K562 (cell line): ENCODE results near the gene B4GALT1.

Experiments used
- CHD1 ChIP-seq: fragments of 200-600 bp; sonication (generic); IDR thresholded peaks from one replicate; pipeline ENCODE4 v1.6.1; 2012; ENCODE audit warnings: mild to moderate bottlenecking, moderate library complexity, low read length, inconsistent platforms
- CSDE1 ChIP-seq, 2 experiments: fragments of 450-650 bp; IDR thresholded peaks; 2 replicates each; pipeline ENCODE4 v1.6.1; 2016; ENCODE audit warnings: mild to moderate bottlenecking in 1 of 2
- IRF2 ChIP-seq: sonication (generic); formaldehyde crosslinking; IDR thresholded peaks from 2 replicates; pipeline ENCODE4 v1.8.1; 2022; ENCODE audit warnings: mild to moderate bottlenecking, missing genetic modification reagents
- KAT8 ChIP-seq: fragments of 450-650 bp; IDR thresholded peaks from 2 replicates; pipeline ENCODE4 v1.6.1; 2016; ENCODE audit warnings: low read depth, mild to moderate bottlenecking
- NCOA2 ChIP-seq, 2 experiments: fragments of 450-650 bp; IDR thresholded peaks; 2 replicates each; pipeline ENCODE4 v1.6.1; 2018; ENCODE audit warnings: mild to moderate bottlenecking in 2 of 2, moderate library complexity in 1 of 2; ENCODE audit not compliant: partially characterized antibody in 2 of 2
- RNF2 ChIP-seq: sonication (generic); IDR thresholded peaks from 2 replicates; pipeline ENCODE4 v1.6.1; 2016
- SMAD3 ChIP-seq: fragments of 450-650 bp; formaldehyde crosslinking; conservative IDR thresholded peaks from 2 replicates; pipeline ENCODE4 v1.4.0; 2020; ENCODE audit warnings: mild to moderate bottlenecking
- UBTF ChIP-seq, 2 experiments: IDR thresholded peaks; 2 replicates each; pipeline ENCODE4 v1.6.1; 2012; ENCODE audit warnings: improper control_type of control experiment in 2 of 2, low read depth in 2 of 2, low read length in 2 of 2, borderline replicate concordance in 1 of 2
- ZBTB2 ChIP-seq: fragments of 450-650 bp; IDR thresholded peaks from 2 replicates; pipeline ENCODE4 v1.6.1; 2016; ENCODE audit warnings: antibody characterized with exemption

DNA sequence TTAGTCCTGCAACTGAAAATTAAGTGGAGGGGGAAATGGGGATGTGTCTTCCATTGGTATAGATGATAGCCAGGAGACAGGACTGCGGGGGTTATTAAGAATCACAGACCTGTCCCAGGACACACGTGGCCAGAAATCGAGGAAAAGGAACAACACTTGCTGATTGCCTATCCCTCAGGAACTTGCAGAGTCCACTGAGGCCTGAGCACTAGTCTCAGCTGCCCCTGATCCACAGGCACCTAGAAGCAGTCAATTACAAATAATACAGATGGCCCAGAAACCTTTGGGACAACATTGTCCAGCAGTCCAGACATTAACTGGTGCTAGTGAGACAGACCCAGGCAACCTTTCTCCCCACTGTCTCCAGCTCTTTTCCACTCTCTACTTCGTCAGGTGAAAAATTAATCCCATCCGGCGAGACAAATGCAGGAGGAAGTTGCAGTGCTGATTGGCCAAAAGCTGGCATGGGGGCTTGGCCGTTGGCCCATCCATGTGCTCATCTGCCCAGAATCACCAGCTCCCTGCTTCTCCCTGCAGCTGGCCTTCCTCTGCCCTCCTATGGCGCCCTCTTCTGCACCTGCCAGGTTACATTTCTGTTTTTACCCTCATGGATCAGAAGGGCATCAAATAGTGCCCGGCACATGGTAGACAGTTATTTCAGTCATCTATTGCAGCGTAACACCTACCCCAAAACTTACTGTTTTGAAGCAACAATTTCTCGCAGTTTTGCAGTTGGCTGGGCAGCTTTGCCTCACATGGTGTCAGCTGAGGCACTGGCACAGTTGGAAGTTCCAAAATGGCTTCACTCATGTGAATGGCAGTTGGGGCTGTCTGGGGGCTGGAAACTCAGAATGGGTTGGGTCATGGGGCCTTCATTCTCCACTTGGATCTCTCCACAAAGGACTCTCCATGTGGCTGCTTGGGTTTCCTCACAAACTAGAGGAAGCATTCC is 3.6 kb upstream of the B4GALT1 start:
- TF ChIP-seq CHD1 (no peak), UBTF (IDR thresholded peaks at IDR 0.05; ENCODE audit: borderline replicate concordance in 1 of 2, low read depth in 2 of 2, low read length in 2 of 2) (no peak), KAT8 (no peak), IRF2 (CRISPR knock-in tag) (no peak), NCOA2 (IDR thresholded peaks at IDR 0.05; ENCODE audit: partially characterized antibody in 2 of 2) (no peak), CSDE1 (IDR thresholded peaks at IDR 0.05) (no peak), SMAD3 (CRISPR knock-in tag) (no peak), ZBTB2 (no peak), RNF2 (no peak)
